HG02623 (cell line): ENCODE measurements around the gene P2RY8.

Experiments used
- ATAC-seq: cut with Tn5 transposase; IDR thresholded peaks from one replicate; pipeline ENCODE4 v1.9.1; 2021; ENCODE audit warnings: moderate library complexity; ENCODE audit not compliant: unreplicated experiment

Gene P2RY8

DNA sequence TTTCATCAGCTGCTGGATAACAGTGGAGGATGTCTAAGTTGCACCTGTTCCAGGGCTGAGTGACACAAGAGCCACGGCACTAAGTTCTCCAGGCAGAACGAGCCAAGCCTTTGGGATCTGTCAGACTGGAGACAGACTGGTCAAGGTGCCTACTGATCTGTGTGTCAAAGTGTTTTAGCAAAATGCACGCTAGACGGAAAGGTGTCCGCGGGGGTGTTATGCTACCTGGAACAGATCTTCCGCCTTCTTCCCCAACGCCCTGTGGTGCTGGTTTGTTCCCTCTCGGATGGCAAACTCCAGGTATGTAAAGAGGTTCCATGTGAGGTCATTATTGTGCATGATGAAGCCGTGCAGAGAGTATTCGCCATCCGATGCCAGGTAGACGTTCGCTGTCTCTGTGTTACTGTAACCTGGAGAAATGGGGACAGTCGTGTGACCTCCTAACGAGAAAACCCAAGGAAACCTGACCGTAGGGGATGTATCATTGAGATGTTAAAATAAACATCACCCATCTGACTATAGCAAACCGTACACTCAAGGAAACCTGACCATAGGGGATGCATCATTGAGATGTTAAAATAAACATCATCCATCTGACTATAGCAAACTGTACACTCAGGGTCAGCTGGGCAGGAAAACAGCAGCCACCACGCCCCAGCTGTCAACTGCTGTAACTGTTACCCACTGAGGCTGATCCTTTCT is 115.4 kb downstream of the P2RY8 start:
- no peak for ATAC-seq

DNA sequence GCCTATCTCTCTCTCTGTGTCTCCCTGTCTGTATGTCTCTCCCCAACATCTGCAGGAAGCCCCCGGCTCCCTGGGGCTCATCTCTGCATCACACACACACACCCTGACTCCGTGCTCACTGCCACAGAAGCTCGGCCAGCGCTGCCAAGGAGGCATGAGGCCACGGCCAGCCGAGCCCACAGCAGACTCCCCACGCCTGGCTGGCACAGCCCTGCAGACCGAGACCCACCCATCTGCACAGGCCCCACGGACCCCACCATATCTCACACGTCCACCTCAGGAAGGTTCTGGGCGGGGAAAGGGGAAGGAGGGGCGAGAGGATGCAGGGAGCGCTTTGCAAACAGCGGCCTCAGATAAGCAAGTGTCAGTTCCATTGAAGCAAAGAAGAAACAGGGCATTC is 116.6 kb downstream of the P2RY8 start:
- no peak for ATAC-seq

DNA sequence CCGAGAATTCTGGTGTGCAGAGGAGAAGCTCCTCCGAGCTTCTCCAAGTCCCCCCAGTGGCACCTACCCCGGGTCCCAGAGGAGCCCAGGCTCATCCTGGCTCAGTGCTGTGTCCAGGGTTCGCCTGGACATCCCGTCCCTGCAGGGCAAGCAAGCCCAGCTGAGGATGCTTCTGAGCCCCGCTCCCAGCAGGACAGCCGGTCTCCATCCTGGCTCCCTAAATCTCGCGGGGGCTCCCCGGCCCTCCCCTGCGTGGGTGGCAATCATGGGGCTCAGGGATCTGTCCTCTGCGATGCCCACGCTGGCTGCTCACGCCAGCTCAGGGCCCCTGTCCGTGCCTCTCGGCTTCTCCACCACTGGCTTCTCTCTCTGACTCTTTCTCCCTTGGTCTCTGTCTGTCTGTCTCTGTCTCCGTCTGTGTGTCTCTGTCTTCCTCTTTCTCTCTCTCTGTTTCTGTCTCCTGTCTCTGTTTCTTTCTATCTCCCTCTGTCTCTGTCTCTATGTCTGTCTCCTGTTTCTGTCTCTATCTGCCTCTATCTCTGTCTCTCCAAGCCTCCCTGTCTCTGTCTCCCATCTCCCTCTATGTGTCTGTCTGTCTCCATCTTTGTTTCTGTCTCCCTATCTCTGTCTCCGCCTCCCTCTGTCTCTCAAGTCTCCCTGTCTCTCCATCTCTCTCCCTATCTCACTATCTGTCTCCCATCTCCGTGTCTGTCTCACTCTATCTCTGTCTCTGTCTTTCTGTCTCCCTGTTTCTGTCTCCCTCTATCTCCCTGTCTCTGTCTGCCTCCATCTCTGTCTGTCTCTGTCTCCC is 117.2 kb downstream of the P2RY8 start:
- ATAC-seq: no peak

DNA sequence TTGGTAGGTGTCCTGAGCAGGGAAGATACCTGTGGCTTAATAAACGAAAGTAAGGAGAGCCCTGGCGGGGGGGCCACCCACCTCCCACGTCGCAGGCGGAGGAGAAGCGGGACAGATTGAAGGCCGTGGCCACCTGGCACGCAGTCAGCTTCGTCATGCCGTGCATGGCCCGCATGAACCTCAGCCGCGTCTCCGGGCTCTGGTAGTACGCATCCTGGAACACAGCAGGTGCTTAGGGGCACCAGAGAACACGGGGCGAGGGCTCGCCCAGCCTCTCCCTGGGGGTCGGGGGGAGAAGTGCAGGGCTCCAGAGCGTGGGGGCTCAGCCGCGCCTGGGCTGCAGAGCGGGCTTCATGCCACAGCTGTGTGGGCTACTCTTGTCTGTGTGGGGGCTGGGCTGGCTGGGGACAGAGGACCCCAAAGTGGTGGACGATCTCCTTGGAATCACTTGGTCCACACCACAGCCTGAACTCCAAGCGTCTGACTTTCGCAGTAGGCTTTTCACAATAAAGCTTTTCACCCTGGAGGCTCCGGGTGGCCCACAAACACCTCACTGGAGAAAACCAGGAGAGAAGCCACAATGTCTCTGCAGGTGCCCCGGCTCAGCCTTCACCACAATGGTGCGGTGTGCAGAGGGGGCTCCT is 118.0 kb downstream of the P2RY8 start:
- ATAC-seq: no peak

DNA sequence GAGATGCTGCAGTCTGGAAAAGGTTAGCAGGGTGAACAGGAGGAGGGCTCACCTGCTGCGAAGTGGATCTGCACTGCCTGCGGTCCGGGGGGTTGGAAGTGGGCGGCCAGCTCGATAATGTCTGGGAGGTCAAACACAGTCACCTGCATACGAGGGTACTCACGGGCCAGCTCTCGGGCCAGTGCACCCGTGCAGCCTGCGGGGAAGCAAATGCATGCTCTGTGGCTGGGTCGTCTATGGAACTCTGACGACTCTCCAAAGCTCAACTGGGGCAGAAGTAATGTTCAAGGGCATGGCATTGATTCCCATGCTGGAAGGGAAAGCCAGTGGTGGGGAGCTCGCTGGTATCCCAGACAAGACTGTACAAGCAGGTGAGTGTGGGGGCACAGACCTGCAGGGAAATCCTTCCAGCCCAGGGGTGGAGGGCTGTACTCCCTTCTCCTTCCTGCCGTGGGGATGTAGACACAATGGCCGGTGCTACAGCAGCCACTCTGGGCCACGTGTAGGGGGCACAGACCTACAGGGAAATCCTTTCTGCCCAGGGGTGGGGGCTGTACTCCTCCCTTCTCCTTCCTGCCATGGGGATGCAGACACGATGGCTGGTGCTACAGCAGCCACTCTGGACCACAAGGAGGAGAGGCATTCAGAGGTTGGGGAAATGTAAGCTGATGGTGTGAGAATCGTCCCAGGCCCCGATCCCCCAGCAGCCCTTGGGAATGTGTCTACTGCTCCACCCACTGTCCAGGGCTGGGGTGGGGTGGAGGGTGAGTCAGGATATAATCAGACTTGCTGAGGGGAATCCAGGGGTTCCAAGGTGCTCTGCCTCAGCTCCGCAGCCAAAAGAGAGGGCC is 118.8 kb downstream of the P2RY8 start:
- no peak for ATAC-seq

DNA sequence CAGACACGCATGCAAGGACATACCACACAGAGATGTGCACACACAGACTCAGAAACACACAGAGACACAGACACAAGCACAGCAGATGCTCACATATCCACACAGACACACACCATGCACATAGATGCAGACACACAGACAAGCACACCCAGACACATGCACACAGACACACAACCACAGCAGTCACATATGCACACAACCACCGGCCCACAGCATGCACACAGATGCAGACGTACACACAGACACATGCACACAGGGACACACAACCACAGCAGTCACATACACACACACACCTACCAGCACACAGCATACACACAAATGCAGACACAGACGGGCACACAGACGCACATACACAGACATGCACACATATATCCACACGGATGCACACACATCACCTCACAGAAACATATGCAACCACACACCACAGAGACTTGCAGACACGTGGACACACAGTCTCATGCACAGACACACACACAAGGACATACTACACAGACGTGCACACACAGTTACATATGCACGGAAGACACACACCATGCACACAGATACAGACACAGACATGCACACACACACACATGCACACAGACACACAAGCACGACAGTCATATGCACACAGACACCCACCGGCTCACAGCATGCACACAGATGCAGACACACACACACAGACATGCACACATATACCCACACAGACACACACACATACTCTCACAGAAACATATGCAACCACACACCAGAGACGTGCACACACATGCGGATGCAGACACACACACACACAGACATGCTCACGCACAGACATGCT is 119.8 kb downstream of the P2RY8 start:
- no peak for ATAC-seq

DNA sequence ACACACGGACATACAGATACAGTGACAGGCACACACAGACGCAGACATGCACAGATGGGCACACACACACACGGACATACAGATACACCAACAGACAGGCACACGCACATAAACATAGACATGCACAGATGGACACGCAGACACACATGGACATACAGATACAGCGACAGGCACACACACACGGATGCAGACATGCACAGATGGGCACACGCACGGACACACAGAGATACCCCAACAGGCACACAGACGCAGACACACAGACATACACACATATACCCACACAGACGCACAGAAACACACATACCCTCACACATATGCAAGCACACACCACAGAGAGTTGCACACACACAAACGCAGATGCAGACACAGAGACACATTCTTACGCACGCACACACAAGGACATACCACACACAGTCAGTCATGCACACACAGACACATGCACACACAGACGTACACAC is 120.6 kb downstream of the P2RY8 start:
- no peak for ATAC-seq
